T-helper 2 cell (primary cell): ENCODE measurements around the gene GRIK2.

Experiments
- DNase-seq, 5 experiments: peaks; one replicate each; pipeline versions ENCODE4 v3.0.0 to v3.0.0-alpha.2; 2012 to 2022

GRIK2 gene

GRCh38 chr6:101640131-101640530 is 246.6 kb downstream of the GRIK2 start:
- DNase-seq = no peak

DNA sequence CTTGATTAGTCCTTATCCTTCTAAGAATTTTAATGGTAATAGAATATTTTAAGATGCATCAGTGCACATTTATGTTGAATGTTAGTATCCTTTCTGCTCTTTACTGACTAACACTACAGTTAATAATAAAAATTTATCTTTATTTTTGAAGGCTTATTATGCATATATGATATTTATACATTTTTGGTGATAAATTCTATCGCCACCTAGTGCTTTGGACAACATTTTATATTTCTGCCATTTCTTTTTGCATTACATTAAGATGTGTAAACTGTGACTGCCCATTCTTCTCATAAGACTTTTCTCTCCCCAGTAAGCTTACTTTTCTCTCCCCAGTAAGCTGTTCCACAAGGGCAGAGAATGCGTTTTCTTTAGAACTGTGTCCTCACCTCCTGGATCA is 252.3 kb downstream of the GRIK2 start:
- no peak for DNase-seq

GRCh38 chr6:101650402-101651100 is 257.0 kb downstream of the GRIK2 start:
- DNase-seq = no peak

DNA sequence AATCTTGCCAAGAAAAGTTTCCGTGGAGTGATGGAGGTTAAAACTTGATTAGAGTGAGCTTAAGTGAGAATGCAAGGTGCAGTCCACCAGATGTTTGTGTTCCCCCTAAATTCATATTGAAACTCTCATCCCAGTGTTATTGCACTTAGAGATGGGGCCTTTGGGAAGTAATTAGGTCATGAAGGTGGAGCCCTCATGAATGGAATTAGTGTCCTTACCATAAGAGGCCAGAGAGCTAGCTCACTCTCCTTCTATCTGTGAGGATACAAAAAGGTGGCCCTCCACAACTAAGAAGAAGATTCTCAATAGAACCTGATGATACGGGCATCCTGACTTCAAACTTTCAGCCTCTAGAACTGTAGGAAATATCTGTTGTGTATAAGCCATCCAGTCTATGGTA is 258.6 kb downstream of the GRIK2 start:
- DNase-seq = no peak

GRCh38 chr6:101655109-101655508 is 261.6 kb downstream of the GRIK2 start:
- no peak for DNase-seq

DNA sequence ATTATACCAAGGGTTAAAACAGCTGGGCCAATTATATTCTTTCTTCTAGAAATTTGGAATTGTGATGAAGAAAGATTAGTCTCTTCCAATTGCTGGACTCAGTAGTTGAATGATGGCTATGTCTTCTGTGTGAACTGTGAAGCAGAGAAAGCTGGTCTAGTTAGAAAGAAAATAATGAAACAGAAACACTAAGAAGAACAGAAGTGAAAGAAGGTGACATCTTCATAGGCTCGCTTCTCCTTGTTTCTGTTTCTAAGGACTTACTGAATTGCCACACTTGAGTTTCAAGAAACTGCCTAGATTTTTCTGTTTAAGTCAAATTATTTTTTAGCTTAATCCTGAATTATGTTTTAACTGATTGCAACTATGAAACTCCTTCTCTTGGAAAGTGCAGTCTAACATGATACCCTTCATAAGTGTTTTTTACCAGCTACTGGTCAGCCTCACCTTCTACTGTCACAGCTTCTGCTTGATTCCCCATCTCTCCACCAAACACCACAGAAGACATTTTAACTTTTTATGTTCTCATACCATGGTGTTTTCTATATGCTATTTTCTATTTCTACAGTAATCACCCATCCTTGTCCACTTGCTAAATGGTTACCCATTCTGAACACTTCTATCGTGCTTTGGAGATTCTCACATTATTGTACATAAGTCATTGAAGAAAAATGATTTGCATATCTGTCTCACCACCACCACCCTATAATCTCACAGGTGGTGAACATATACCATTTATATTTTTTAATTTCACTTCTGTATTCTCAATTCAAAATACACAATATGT is 268.8 kb downstream of the GRIK2 start:
- DNase-seq = no peak

DNA sequence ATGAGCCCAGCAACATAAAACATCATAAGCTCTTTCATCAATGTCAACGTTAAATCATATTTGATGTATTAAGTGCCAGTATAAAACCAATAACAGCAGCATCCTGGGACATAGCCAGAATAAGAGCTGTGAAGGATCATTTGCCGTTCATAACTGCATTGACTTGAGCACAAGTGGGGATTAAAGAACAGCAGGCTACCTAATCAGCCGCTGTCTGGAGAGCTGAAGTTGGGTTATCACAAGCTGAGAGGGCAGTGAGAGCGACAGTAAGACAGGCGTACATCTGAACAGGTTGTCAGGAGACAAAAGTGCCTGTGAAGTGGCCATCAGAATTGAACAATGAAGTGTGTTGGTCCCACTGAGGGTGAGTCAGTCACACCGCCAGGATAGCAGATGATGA is 269.6 kb downstream of the GRIK2 start:
- no peak for DNase-seq

DNA sequence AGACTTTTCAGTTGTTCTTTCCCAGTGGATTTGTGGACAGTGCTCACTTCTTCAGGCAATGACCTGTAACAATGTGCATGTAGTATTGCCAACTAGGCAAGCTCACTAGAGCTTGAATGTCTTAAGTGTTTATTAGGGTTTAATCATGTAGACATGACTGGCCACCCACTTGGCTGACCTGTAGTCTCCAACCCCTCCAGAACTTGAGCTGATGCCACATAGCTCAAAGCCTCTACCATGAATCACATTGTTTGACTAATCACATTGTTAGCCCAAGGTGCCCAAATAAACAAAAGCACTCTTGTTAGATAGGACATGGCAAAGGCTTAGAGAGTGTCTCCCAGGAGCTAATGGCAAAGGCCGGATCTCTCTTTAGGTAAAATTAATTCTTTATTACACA is 272.7 kb downstream of the GRIK2 start:
- DNase-seq = no peak

DNA sequence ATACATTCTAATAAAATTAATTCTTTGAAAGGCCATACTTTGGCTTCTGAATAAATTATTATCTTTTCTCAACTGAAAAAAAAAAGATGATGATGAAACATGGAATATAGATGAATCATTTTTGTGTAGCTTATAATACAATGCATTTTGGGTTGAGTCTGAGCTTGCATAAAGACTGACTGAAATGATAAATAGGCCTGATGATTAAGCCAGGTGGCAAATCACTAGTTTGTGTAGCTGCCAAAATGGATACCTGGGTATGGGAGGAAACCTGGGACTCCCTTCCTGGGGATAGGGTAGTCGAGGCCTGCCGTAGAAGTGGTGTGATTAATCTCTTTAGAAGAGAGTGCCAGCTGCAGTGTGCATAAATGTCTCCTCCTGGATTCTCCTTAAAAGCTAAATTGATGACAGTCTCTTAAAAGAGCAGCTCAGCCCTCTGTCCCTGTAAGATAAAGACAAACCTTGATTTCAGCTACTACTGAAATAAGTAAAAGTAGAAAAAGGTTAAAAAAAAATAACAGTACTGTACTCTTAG is 275.1 kb downstream of the GRIK2 start:
- DNase-seq = no peak

- DNase-seq = no peak
These were observed 282.7 kb downstream of the GRIK2 start for GRCh38 chr6:101676187-101676586.

GRCh38 chr6:101682937-101683336 is 289.4 kb downstream of the GRIK2 start:
- no peak for DNase-seq

DNA sequence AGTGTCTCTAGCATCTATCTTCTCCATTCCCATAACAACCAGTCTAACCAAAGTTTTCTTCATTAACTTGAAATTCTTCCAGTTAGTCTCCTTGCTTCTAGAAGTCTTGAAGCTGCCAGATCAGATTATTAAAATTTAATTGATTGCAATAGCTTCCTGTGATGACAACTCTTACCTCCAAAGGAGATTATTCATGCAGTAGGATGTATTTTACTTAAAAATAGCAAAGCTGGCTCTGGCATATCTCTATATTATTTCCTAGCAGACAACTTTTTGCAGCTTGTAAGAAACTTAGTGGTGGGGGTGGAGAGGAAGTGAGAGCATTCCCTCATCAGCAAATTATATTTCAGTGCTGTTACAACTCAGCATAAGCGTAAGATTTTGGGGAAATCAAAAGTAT is 290.4 kb downstream of the GRIK2 start:
- no peak for DNase-seq

DNA sequence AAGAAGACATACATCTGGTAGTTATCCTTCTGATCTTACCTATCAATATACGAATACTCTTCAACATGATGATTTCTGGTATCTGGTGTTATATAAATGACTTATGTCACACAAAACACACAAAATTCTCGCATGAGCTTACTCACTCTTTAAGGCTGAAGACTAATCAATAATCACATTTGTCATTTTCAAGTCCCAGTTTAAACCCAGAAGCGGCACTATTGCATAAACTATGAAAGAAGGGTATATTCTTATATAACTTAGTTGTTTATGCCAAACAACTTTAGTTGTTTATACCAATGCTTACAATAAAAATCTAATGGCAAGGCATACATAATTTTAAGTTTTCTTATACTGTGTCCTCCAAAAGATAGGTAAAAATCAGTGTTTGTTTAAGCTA is 293.1 kb downstream of the GRIK2 start:
- DNase-seq = no peak

DNA sequence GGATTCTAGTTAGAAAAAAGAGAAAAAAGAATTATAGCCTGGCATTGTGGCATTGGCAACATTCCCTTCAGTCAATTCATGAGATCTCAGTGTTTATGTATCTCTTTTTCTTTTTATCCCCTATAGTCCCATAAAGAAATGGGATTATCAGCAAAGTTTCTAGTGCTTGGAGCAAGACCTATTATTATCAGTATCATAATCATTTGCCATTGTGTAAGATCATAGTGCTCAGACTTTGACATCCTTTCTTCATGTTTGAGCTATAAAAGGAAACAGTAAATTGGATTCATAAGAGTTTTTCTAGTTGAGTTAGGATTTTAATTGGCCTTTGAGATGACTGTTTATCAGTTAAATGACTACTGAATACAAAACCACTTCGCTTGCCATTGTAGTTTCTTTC is 295.6 kb downstream of the GRIK2 start:
- DNase-seq = no peak

DNA sequence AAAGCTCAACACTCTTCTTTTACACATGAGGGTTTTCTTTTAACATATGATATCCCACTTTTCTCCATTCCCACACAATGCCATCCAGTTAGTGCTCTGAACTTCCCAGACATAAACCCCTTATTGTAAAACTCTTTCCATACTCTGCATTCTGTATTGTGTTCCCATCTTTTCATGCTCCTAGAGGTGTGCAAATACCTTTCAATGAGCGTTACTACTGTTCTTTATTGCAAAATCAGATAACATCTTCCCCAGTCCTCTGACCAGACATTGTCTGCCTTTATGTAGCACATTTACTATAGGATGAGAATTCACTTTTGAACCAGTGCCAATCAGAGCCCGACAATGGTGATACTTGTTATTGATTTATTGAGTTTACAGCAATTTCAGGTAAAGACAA is 296.2 kb downstream of the GRIK2 start:
- DNase-seq = no peak

DNA sequence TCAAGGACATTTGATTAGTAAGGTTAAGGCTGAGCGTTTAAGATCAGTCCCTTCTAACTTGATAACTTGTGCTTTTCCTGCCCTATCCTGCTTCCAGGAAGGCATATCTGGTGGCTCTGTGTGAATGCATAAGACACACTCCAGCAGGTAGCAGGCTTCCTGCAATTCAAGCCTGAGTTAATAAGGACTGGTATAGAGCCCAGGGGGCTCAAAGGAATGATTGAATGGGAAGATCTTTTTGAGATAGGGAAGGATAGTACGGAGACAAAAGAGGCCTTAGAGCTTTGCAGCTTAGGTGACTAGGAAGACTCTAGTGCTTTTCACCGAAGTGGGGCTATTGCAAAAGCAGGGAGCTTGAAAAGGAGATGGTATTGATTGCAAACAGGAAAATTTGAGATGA is 307.1 kb downstream of the GRIK2 start:
- no peak for DNase-seq

- DNase-seq = no peak
These were observed 309.8 kb downstream of the GRIK2 start for GRCh38 chr6:101703311-101703710.

DNA sequence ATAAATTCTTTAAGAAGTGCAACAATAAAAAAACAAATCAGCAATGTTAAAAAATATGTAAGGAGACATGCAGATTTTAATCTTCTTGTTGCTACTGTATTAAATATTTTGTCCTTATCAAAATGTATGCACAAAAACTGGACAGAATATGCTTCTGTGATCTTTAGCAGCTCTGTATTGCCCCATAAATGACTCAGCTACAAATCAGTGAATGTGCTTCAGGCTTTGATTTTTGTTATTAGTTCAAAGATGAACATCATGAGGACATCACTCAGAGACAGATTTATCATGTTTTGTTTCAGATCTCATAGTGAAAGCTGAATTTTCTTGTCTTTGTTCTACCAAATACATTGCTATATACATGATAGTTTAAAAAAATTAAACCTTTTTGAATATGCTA is 312.4 kb downstream of the GRIK2 start:
- no peak for DNase-seq

DNA sequence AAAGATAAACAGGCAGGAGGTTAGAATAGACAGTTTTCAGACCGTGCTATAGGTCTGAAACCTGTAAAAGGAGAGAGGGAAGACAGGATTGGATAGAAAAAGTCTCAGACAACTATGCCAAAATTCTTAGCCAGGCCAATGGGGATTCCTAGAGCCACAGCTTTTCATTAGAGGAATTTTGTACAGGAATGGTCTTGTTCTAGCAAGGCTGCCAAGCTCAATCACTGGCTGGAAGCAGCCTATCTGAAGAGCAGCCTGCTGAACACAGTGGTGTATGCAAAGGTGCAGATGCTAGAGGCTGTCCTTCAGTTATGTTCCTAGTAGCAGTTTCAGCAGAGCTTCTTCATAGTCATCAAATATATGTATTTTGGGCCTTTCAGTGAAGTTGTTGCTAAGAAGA is 313.1 kb downstream of the GRIK2 start:
- DNase-seq = no peak

DNA sequence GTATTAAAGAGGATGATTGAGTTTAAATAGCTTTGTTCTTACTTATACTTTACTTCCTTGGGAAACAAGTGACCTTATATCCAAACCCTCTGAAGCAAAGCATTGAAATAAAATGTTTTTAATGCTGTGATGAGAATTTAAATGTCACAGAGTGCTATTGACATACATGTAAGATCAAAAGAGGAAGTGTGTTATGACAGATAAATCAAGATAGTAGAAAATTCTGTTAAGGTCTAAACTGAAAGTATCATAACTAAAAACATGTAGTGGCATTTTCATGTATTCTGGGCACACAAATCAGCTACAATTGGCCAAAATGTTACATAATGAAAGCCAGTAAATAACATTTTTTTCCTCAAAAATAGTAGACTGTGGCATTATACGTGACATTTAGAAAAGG is 318.0 kb downstream of the GRIK2 start:
- no peak for DNase-seq

GRCh38 chr6:101716387-101716786 is 322.9 kb downstream of the GRIK2 start:
- DNase-seq = no peak

DNA sequence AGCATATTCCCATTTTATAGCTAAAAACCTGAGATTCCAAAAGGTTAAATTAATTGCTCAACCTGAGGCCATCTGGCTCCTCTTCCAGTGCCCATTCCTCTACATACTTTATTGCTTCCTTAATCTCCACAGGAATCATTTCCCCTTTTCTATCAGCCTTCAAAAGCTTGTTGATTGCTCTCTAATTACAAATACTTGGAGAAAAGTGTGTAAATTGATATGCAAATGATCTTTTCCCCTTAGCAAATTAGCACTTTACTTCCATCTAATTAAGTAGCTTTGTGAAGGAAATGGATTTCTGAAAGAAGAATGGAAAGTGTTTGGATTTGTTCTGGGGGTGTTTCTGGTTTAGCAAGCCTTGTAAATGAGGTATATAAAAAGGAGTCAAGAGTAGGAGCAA is 323.3 kb downstream of the GRIK2 start:
- no peak for DNase-seq

GRCh38 chr6:101719521-101719920 is 326.0 kb downstream of the GRIK2 start:
- no peak for DNase-seq

GRCh38 chr6:101722471-101722870 is 329.0 kb downstream of the GRIK2 start:
- no peak for DNase-seq
